ENCODE measurements around the gene PTGIR. TPM values are rescaled to one million over a fixed set of nuclear protein-coding genes. Genes with fewer than 3 reads are reported as not detected.

The PTGIR gene
- total and polyA plus RNA-seq, 2 donors from 2014 or later = 7.5 to 10.1 TPM

- Histone ChIP-seq H3K4me3 (ENCODE audit: low read length in 3 of 3) (no peak overlapping the region), H3K27me3 (ENCODE audit: control insufficient read depth, insufficient read depth, low read length) (peaks cover 10% of the 10 kb centered on the region), H3K36me3 (ENCODE audit: control insufficient read depth in 2 of 3, insufficient read depth in 3 of 3, low read length in 3 of 3) (no peaks in the 10 kb centered on the region), H3K27ac (ENCODE audit: low read depth in 2 of 2, low read length in 2 of 2) (peak overlapping the region in 1 of 2 donors; percentile 28), H3K4me1 (ENCODE audit: control insufficient read depth in 2 of 3, insufficient read depth in 2 of 3, low read depth in 1 of 3, low read length in 3 of 3) (peaks cover 0 to 2% (median 0%) of the 10 kb centered on the region in 3 donors), H3K9ac (ENCODE audit: low read length in 3 of 3) (no peak overlapping the region), H3K9me3 (ENCODE audit: control insufficient read depth in 2 of 3, insufficient read depth in 1 of 3, low read length in 3 of 3) (no peaks in the 10 kb centered on the region)
- no peak for TF ChIP-seq CTCF (IDR thresholded peaks at IDR 0.05; ENCODE audit: borderline replicate concordance, extremely low read depth, insufficient read depth)
- peak in 1 of 5 donors; percentile 60 for DNase-seq
- intact Hi-C loops (cut with DNase I) = no loop called here
- FAIRE-seq = no peak
Observed at GRCh38 chr19:46644720-46645119, 19.8 kb upstream of the PTGIR start.

GRCh38 chr19:46640656-46641055 is 15.8 kb upstream of the PTGIR start:
- Histone ChIP-seq H3K27ac (ENCODE audit: low read depth in 2 of 2, low read length in 2 of 2) (no peak overlapping the region), H3K9me3 (ENCODE audit: control insufficient read depth in 2 of 3, insufficient read depth in 1 of 3, low read length in 3 of 3) (no peaks in the 10 kb centered on the region), H3K27me3 (ENCODE audit: control insufficient read depth, insufficient read depth, low read length) (peaks cover 10% of the 10 kb centered on the region), H3K36me3 (ENCODE audit: control insufficient read depth in 2 of 3, insufficient read depth in 3 of 3, low read length in 3 of 3) (no peaks in the 10 kb centered on the region), H3K4me3 (ENCODE audit: low read length in 3 of 3) (no peak overlapping the region), H3K4me1 (ENCODE audit: control insufficient read depth in 2 of 3, insufficient read depth in 2 of 3, low read depth in 1 of 3, low read length in 3 of 3) (peaks cover 0 to 13% (median 0%) of the 10 kb centered on the region in 3 donors), H3K9ac (ENCODE audit: low read length in 3 of 3) (no peak overlapping the region)
- FAIRE-seq (no peak), DNase-seq (peak in 1 of 5 donors; percentile 31)
- intact Hi-C loops (cut with DNase I) = no loop called here
- no peak for TF ChIP-seq CTCF (IDR thresholded peaks at IDR 0.05; ENCODE audit: borderline replicate concordance, extremely low read depth, insufficient read depth)

- intact Hi-C loops (cut with DNase I) = no loop called here
- Histone ChIP-seq H3K27ac (ENCODE audit: low read depth in 2 of 2, low read length in 2 of 2) (peak overlapping the region; percentile 71 to 72), H3K4me3 (ENCODE audit: low read length in 3 of 3) (peak overlapping the region in 2 of 3 donors; percentile 25 to 45), H3K9ac (ENCODE audit: low read length in 3 of 3) (no peak overlapping the region), H3K4me1 (ENCODE audit: control insufficient read depth in 2 of 3, insufficient read depth in 2 of 3, low read depth in 1 of 3, low read length in 3 of 3) (peaks cover 0 to 13% (median 0%) of the 10 kb centered on the region in 3 donors), H3K36me3 (ENCODE audit: control insufficient read depth in 2 of 3, insufficient read depth in 3 of 3, low read length in 3 of 3) (no peaks in the 10 kb centered on the region), H3K27me3 (ENCODE audit: control insufficient read depth, insufficient read depth, low read length) (peaks cover 10% of the 10 kb centered on the region), H3K9me3 (ENCODE audit: control insufficient read depth in 2 of 3, insufficient read depth in 1 of 3, low read length in 3 of 3) (no peaks in the 10 kb centered on the region)
- peak; percentile 83 to 96 (median 92) for DNase-seq
- FAIRE-seq = no peak
- TF ChIP-seq CTCF (IDR thresholded peaks at IDR 0.05; ENCODE audit: borderline replicate concordance, extremely low read depth, insufficient read depth) = peak; percentile 1
Observed at GRCh38 chr19:46639358-46640182, 14.7 kb upstream of the PTGIR start.
